SK-N-SH treated with all-trans-retinoic acid at 6 μM for 48 hours (cell line): Measurements from ENCODE around the gene ARVCF.

ENCODE experiments used
- ATAC-seq: fragments of 200-7000 bp; cut with Tn5 transposase; 3 replicates; pipeline ENCODE4 v1.9.1; 2020; ENCODE audit warnings: mild to moderate bottlenecking, moderate library complexity
- ARNTL ChIP-seq: fragments of 450-650 bp; formaldehyde crosslinking; IDR thresholded peaks from 2 replicates; pipeline ENCODE4 v1.5.0; 2020; ENCODE audit warnings: low read depth, mild to moderate bottlenecking, moderate library complexity, borderline replicate concordance
- BACH2 ChIP-seq: fragments of 250-450 bp; sonication (Bioruptor Pico); IDR thresholded peaks from 2 replicates; pipeline ENCODE4 v1.9.0; 2021; ENCODE audit warnings: mild to moderate bottlenecking, borderline replicate concordance
- CSDC2 ChIP-seq: fragments of 250-450 bp; sonication (Bioruptor Pico); IDR thresholded peaks from 2 replicates; pipeline ENCODE4 v1.5.0; 2020; ENCODE audit warnings: mild to moderate bottlenecking, moderate library complexity
- ESRRG ChIP-seq: fragments of 250-450 bp; sonication (Bioruptor Pico); IDR thresholded peaks from 2 replicates; pipeline ENCODE4 v1.6.1; 2021; ENCODE audit warnings: mild to moderate bottlenecking
- GLIS3 ChIP-seq: fragments of 250-450 bp; sonication (Bioruptor Pico); IDR thresholded peaks from 2 replicates; pipeline ENCODE4 v1.5.0; 2020; ENCODE audit warnings: mild to moderate bottlenecking, moderate library complexity
- ISL1 ChIP-seq: fragments of 250-450 bp; sonication (Bioruptor Pico); IDR thresholded peaks from 2 replicates; pipeline ENCODE4 v2.1.2; 2022; ENCODE audit warnings: mild to moderate bottlenecking, moderate library complexity
- OSR1 ChIP-seq: fragments of 250-450 bp; sonication (Bioruptor Pico); IDR thresholded peaks from 2 replicates; pipeline ENCODE4 v1.8.0; 2022; ENCODE audit warnings: moderate library complexity, mild to moderate bottlenecking, inconsistent platforms
- PPARA ChIP-seq: fragments of 250-450 bp; sonication (Bioruptor Pico); IDR thresholded peaks from 2 replicates; pipeline ENCODE4 v1.5.0; 2020; ENCODE audit warnings: mild to moderate bottlenecking, borderline replicate concordance
- RARB ChIP-seq: fragments of 250-450 bp; sonication (Bioruptor Pico); IDR thresholded peaks from 2 replicates; pipeline ENCODE4 v1.8.0; 2021; ENCODE audit warnings: mild to moderate bottlenecking, moderate library complexity
- SNAI2 ChIP-seq: fragments of 250-450 bp; sonication (Bioruptor Pico); IDR thresholded peaks from 2 replicates; pipeline ENCODE4 v1.5.0; 2020; ENCODE audit warnings: mild to moderate bottlenecking, moderate library complexity
- TCF4 ChIP-seq: fragments of 250-450 bp; sonication (Bioruptor Pico); IDR thresholded peaks from 2 replicates; pipeline ENCODE4 v1.8.0; 2021; ENCODE audit warnings: mild to moderate bottlenecking, moderate library complexity, borderline replicate concordance
- TOX ChIP-seq: fragments of 250-450 bp; sonication (Bioruptor Pico); IDR thresholded peaks from 2 replicates; pipeline ENCODE4 v1.8.0; 2021; ENCODE audit warnings: mild to moderate bottlenecking, moderate library complexity, borderline replicate concordance
- ZC3H10 ChIP-seq: fragments of 250-450 bp; sonication (Bioruptor Pico); IDR thresholded peaks from 2 replicates; pipeline ENCODE4 v1.5.1; 2021; ENCODE audit warnings: mild to moderate bottlenecking, moderate library complexity
- ZFP3 ChIP-seq: fragments of 250-450 bp; sonication (Bioruptor Pico); IDR thresholded peaks from 2 replicates; pipeline ENCODE4 v1.5.0; 2020; ENCODE audit warnings: mild to moderate bottlenecking, moderate library complexity
- ZFP30 ChIP-seq: fragments of 450-650 bp; formaldehyde crosslinking; IDR thresholded peaks from 2 replicates; pipeline ENCODE4 v1.5.0; 2022; ENCODE audit warnings: mild to moderate bottlenecking, moderate library complexity
- ZNF565 ChIP-seq: fragments of 450-650 bp; formaldehyde crosslinking; conservative IDR thresholded peaks from 2 replicates; pipeline ENCODE4 v1.5.0; 2020; ENCODE audit warnings: low read depth, mild to moderate bottlenecking, moderate library complexity
- ZNF70 ChIP-seq: fragments of 450-650 bp; formaldehyde crosslinking; IDR thresholded peaks from 2 replicates; pipeline ENCODE4 v1.5.0; 2020; ENCODE audit warnings: mild to moderate bottlenecking, moderate library complexity
- ZNF8 ChIP-seq: fragments of 450-650 bp; formaldehyde crosslinking; IDR thresholded peaks from 2 replicates; pipeline ENCODE4 v1.5.0; 2020; ENCODE audit warnings: mild to moderate bottlenecking, moderate library complexity
- TF ChIP-seq, protein P1 (sequence below): fragments of 250-450 bp; sonication (Bioruptor Pico); IDR thresholded peaks from 2 replicates; pipeline ENCODE4 v1.5.1; 2021; ENCODE audit warnings: mild to moderate bottlenecking, moderate library complexity
- TF ChIP-seq, protein P2 (sequence below): fragments of 250-450 bp; sonication (Bioruptor Pico); IDR thresholded peaks from 2 replicates; pipeline ENCODE4 v1.5.0; 2020; ENCODE audit warnings: mild to moderate bottlenecking, moderate library complexity
- TF ChIP-seq, protein P3 (sequence below): fragments of 250-450 bp; sonication (Bioruptor Pico); IDR thresholded peaks from 2 replicates; pipeline ENCODE4 v1.8.0; 2021; ENCODE audit warnings: low read depth, mild to moderate bottlenecking, moderate library complexity, borderline replicate concordance
- TF ChIP-seq, protein P4 (sequence below): fragments of 250-450 bp; sonication (Bioruptor Pico); IDR thresholded peaks from 2 replicates; pipeline ENCODE4 v1.5.1; 2020; ENCODE audit warnings: low read depth, mild to moderate bottlenecking, moderate library complexity

The ARVCF gene

DNA sequence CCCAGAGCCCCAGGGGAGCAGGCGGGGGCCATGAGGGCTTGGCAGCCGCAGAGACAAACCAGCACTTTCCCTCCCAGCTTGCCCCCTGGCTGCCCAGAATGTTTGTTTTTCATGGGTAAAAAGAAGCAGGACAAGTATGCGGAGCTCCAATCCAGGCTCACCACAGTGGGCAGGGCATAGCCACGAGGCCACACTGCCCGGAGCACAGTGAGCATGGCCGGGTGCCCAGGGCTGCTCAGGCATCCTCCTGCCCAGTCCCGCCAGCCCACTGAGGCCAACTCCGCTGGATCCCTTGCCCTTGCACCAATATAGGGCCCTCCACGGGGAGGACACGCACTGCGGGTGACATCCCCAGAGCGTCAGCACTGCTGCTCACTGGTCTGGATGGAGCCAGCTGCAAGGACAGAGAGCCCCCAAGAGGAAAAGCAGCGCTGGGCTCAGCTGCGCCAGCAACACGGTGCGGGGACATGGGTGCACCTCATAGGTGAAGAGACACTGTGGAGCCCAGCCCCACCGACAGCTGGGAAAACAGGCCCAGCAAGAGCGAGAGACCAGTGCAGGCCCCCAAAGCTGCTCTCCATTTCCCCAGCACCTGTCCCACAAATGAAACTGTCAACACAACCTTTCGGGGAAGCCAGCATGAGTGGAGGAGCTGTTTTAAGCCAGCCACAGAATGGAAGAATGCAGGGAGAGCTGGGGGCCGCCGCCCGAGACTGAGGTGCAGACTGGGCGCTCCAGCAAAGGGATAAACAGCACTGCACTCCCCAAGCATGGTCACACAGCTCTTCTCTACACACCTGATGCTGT is 24.8 kb downstream of the ARVCF start:
- ATAC-seq = no peak
- TF ChIP-seq ESRRG (CRISPR knock-in tag) (no peak), GLIS3 (CRISPR knock-in tag) (no peak)
- TF ChIP-seq, protein P1, sequence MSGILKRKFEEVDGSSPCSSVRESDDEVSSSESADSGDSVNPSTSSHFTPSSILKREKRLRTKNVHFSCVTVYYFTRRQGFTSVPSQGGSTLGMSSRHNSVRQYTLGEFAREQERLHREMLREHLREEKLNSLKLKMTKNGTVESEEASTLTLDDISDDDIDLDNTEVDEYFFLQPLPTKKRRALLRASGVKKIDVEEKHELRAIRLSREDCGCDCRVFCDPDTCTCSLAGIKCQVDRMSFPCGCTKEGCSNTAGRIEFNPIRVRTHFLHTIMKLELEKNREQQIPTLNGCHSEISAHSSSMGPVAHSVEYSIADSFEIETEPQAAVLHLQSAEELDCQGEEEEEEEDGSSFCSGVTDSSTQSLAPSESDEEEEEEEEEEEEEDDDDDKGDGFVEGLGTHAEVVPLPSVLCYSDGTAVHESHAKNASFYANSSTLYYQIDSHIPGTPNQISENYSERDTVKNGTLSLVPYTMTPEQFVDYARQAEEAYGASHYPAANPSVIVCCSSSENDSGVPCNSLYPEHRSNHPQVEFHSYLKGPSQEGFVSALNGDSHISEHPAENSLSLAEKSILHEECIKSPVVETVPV (CRISPR knock-in tag) = no peak

DNA sequence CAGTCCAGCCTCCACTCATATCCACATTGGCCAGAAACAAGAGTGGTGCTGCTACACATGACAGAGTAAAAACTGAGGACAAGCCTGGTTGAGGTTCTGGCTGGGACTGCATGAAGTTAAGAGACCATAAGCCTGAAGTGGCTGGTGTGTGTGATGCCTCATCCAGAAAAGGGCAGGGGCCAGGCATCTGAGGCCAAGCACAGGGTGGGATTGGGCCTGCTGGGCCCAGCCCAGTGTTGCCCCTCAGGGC is 25.3 kb downstream of the ARVCF start:
- ATAC-seq = no peak
- TF ChIP-seq SNAI2 (CRISPR knock-in tag) (no peak), ZNF70 (CRISPR knock-in tag) (no peak)

DNA sequence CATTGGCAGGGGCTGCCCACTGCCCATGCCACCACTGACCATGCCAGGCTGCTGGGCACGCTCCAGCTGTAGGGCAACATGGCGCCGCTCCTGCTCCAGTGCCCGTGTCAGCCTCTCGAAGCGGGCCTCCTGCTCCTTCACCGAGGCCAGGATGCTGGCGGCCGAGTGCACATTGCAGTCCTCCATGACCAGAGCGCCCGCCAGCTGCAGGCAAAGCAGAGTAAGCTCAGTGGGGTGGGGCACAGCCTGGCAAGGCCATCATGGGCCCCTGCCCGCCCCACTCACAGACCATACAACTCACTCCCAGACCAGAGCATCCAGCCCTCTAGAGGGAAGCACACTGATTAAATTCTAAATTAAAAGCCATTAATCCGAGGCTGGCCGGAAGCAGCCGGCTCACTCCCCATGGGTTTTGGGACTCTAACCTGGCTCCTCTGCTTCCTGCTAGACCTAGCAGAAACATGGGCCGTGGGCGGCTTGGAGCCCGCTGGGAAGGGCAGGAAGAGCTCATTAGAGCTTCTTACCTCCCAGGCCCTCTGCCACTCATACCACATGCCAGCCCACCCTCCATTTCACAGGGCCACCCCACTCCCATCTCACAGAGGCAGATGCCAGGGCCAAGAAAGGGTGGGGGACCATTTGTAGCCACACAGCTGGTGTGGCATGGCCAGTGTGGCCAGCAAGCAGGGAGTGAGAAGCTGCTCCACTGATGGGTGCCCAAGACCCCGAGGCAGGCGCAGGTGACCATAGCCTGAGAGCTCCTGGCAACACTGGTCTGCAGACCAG is 25.8 kb downstream of the ARVCF start:
- no peak for ATAC-seq
- TF ChIP-seq RARB (CRISPR knock-in tag) = no peak
- TF ChIP-seq BACH2 (CRISPR knock-in tag) = no peak
- no peak for TF ChIP-seq ZFP30 (CRISPR knock-in tag)
- TF ChIP-seq ZNF565 (CRISPR knock-in tag) = no peak
- TF ChIP-seq TOX (CRISPR knock-in tag) = no peak
- no peak for TF ChIP-seq PPARA
- TF ChIP-seq ISL1 (CRISPR knock-in tag) = no peak
- no peak for TF ChIP-seq ARNTL (CRISPR knock-in tag)
- no peak for TF ChIP-seq ZFP3 (CRISPR knock-in tag)
- TF ChIP-seq, protein P1 (CRISPR knock-in tag) = no peak
- TF ChIP-seq, protein P2, sequence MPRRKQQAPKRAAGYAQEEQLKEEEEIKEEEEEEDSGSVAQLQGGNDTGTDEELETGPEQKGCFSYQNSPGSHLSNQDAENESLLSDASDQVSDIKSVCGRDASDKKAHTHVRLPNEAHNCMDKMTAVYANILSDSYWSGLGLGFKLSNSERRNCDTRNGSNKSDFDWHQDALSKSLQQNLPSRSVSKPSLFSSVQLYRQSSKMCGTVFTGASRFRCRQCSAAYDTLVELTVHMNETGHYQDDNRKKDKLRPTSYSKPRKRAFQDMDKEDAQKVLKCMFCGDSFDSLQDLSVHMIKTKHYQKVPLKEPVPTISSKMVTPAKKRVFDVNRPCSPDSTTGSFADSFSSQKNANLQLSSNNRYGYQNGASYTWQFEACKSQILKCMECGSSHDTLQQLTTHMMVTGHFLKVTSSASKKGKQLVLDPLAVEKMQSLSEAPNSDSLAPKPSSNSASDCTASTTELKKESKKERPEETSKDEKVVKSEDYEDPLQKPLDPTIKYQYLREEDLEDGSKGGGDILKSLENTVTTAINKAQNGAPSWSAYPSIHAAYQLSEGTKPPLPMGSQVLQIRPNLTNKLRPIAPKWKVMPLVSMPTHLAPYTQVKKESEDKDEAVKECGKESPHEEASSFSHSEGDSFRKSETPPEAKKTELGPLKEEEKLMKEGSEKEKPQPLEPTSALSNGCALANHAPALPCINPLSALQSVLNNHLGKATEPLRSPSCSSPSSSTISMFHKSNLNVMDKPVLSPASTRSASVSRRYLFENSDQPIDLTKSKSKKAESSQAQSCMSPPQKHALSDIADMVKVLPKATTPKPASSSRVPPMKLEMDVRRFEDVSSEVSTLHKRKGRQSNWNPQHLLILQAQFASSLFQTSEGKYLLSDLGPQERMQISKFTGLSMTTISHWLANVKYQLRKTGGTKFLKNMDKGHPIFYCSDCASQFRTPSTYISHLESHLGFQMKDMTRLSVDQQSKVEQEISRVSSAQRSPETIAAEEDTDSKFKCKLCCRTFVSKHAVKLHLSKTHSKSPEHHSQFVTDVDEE = no peak
- TF ChIP-seq ZNF8 (CRISPR knock-in tag) = no peak
- TF ChIP-seq, protein P3, sequence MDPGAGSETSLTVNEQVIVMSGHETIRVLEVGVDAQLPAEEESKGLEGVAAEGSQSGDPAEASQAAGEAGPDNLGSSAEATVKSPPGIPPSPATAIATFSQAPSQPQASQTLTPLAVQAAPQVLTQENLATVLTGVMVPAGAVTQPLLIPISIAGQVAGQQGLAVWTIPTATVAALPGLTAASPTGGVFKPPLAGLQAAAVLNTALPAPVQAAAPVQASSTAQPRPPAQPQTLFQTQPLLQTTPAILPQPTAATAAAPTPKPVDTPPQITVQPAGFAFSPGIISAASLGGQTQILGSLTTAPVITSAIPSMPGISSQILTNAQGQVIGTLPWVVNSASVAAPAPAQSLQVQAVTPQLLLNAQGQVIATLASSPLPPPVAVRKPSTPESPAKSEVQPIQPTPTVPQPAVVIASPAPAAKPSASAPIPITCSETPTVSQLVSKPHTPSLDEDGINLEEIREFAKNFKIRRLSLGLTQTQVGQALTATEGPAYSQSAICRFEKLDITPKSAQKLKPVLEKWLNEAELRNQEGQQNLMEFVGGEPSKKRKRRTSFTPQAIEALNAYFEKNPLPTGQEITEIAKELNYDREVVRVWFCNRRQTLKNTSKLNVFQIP (CRISPR knock-in tag) = no peak

DNA sequence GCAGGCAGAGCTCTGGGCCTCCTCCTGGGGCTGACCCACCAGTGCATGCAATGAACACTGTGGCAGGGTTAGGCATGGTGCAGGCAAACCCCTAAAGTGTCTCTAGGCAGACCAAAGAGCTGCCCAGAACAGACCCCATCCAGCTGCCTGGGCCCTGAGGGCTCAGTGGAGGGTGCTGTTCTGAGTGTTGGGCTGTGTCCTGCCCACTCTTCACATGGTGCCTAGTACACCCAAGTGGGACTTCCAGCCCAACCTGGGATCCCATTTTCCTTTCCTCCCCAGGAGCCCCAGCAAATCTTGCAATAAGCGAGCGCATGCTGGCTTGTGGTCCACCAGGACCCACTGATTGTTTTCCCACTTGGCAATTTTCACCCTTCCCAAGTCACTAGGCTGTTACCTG is 26.4 kb downstream of the ARVCF start:
- ATAC-seq = no peak
- TF ChIP-seq BACH2 (CRISPR knock-in tag) = no peak
- TF ChIP-seq TCF4 (CRISPR knock-in tag) = no peak
- TF ChIP-seq ZFP30 (CRISPR knock-in tag) = no peak
- no peak for TF ChIP-seq ZNF565 (CRISPR knock-in tag)
- no peak for TF ChIP-seq ARNTL (CRISPR knock-in tag)
- TF ChIP-seq TOX (CRISPR knock-in tag) = no peak
- TF ChIP-seq OSR1 (CRISPR knock-in tag) = no peak
- TF ChIP-seq PPARA = no peak
- TF ChIP-seq ESRRG (CRISPR knock-in tag) = no peak
- TF ChIP-seq, protein P4, sequence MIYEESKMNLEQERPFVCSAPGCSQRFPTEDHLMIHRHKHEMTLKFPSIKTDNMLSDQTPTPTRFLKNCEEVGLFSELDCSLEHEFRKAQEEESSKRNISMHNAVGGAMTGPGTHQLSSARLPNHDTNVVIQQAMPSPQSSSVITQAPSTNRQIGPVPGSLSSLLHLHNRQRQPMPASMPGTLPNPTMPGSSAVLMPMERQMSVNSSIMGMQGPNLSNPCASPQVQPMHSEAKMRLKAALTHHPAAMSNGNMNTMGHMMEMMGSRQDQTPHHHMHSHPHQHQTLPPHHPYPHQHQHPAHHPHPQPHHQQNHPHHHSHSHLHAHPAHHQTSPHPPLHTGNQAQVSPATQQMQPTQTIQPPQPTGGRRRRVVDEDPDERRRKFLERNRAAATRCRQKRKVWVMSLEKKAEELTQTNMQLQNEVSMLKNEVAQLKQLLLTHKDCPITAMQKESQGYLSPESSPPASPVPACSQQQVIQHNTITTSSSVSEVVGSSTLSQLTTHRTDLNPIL (CRISPR knock-in tag) = no peak
- no peak for TF ChIP-seq ZNF70 (CRISPR knock-in tag)
- no peak for TF ChIP-seq GLIS3 (CRISPR knock-in tag)
- no peak for TF ChIP-seq CSDC2 (CRISPR knock-in tag)
- TF ChIP-seq, protein P2 = no peak
- no peak for TF ChIP-seq RARB (CRISPR knock-in tag)
- no peak for TF ChIP-seq ZC3H10 (CRISPR knock-in tag)
- TF ChIP-seq ZNF8 (CRISPR knock-in tag) = no peak
